Measurements from ENCODE around the gene PTMS. TPM values are rescaled to one million over a fixed set of nuclear protein-coding genes. Genes with fewer than 3 reads are reported as not detected.

The PTMS gene
- total RNA-seq, 1 experiment from 2014 or later, result 370 TPM

DNA sequence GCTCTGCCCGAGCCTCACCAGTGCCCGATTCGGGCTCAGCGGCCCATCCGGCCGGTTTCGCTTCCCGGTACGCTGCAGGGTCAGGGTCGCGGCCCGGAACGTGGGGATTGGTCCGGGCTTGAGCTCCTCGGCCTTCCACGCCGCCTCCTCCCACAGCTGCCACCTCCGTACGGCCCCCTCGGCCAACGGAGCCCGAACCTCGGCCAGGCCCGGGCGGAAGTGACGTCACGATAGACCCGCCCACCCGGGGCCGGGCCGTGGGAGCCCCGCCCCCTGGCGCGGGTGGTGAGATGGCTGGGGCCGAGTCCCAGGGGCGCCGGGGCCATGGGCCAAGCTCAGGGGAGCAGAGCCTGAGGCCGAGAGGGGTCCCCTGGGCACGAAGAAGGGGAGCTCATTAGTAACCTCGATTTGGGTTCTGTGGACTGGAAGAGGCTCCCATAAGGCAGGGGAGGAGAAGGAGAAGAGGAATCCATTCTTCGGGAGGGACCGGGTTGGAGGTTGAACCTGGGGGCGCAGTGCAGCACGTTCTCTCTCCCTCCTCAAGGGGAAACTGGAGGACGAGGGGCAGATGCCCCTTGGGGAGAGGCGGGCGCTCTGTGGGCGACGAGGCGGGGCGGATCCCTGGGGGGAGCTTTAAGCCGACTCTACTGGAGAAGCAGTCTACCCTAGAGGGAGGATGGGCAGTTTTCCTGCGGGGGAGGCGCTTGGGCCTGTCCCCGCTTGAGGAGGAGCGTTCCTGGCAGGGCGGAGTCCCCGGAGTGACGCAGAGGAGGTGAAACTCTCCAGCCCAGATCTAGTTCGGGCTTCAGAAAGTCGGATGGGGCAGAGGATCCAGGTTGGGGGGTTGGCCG is 13.0 kb upstream of the PTMS start, which contains the start of gene MLF2 (continued):
- TF ChIP-seq, protein P1, sequence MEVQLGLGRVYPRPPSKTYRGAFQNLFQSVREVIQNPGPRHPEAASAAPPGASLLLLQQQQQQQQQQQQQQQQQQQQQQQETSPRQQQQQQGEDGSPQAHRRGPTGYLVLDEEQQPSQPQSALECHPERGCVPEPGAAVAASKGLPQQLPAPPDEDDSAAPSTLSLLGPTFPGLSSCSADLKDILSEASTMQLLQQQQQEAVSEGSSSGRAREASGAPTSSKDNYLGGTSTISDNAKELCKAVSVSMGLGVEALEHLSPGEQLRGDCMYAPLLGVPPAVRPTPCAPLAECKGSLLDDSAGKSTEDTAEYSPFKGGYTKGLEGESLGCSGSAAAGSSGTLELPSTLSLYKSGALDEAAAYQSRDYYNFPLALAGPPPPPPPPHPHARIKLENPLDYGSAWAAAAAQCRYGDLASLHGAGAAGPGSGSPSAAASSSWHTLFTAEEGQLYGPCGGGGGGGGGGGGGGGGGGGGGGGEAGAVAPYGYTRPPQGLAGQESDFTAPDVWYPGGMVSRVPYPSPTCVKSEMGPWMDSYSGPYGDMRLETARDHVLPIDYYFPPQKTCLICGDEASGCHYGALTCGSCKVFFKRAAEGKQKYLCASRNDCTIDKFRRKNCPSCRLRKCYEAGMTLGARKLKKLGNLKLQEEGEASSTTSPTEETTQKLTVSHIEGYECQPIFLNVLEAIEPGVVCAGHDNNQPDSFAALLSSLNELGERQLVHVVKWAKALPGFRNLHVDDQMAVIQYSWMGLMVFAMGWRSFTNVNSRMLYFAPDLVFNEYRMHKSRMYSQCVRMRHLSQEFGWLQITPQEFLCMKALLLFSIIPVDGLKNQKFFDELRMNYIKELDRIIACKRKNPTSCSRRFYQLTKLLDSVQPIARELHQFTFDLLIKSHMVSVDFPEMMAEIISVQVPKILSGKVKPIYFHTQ (CRISPR knock-in tag; IDR thresholded peaks at IDR 0.05), result no peak
- TF ChIP-seq FOXP1 (CRISPR knock-in tag; IDR thresholded peaks at IDR 0.05; ENCODE audit: borderline replicate concordance) (0 out of 2 replicates have a peak, but pooled peaks have one; percentile 53), ZBTB21 (CRISPR knock-in tag; IDR thresholded peaks at IDR 0.05; ENCODE audit: borderline replicate concordance) (peak; percentile 82; the same call in 1 of the 2 replicates), GRHL2 (CRISPR knock-in tag; IDR thresholded peaks at IDR 0.05; ENCODE audit: insufficient replicate concordance, severe bottlenecking) (no peak), NFATC4 (CRISPR knock-in tag; IDR thresholded peaks at IDR 0.05) (no peak), ZNF423 (CRISPR knock-in tag; IDR thresholded peaks at IDR 0.05) (peak; percentile 39; the same call in 1 of the 2 replicates), FOXK1 (CRISPR knock-in tag; IDR thresholded peaks at IDR 0.05) (peak; percentile 73; the same call in 1 of the 2 replicates), MYBL2 (CRISPR knock-in tag; IDR thresholded peaks at IDR 0.05) (peak; percentile 73), ZNF232 (CRISPR knock-in tag; IDR thresholded peaks at IDR 0.05) (no peak), HMGA2 (CRISPR knock-in tag; IDR thresholded peaks at IDR 0.05) (peak; percentile 14; the same call in 1 of the 2 replicates), NR3C1 (CRISPR knock-in tag; conservative IDR thresholded peaks at IDR 0.05; ENCODE audit: low read depth) (0 out of 2 replicates have a peak, but pooled peaks have one; percentile 5), GABPB1 (CRISPR knock-in tag; IDR thresholded peaks at IDR 0.05) (peak; percentile 80), SMAD3 (CRISPR knock-in tag; IDR thresholded peaks at IDR 0.05; ENCODE audit: borderline replicate concordance) (0 out of 2 replicates have a peak, but pooled peaks have one; percentile 6), GTF2I (CRISPR knock-in tag; conservative IDR thresholded peaks at IDR 0.05) (0 out of 2 replicates have a peak, but pooled peaks have one; percentile 43)
- TF ChIP-seq, protein P2, sequence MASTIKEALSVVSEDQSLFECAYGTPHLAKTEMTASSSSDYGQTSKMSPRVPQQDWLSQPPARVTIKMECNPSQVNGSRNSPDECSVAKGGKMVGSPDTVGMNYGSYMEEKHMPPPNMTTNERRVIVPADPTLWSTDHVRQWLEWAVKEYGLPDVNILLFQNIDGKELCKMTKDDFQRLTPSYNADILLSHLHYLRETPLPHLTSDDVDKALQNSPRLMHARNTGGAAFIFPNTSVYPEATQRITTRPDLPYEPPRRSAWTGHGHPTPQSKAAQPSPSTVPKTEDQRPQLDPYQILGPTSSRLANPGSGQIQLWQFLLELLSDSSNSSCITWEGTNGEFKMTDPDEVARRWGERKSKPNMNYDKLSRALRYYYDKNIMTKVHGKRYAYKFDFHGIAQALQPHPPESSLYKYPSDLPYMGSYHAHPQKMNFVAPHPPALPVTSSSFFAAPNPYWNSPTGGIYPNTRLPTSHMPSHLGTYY (CRISPR knock-in tag; IDR thresholded peaks at IDR 0.05), result no peak
- TF ChIP-seq, protein P3, sequence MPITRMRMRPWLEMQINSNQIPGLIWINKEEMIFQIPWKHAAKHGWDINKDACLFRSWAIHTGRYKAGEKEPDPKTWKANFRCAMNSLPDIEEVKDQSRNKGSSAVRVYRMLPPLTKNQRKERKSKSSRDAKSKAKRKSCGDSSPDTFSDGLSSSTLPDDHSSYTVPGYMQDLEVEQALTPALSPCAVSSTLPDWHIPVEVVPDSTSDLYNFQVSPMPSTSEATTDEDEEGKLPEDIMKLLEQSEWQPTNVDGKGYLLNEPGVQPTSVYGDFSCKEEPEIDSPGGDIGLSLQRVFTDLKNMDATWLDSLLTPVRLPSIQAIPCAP (CRISPR knock-in tag; IDR thresholded peaks at IDR 0.05), result peak; percentile 32; the same call in 1 of the 2 replicates
- TF ChIP-seq, protein P4, sequence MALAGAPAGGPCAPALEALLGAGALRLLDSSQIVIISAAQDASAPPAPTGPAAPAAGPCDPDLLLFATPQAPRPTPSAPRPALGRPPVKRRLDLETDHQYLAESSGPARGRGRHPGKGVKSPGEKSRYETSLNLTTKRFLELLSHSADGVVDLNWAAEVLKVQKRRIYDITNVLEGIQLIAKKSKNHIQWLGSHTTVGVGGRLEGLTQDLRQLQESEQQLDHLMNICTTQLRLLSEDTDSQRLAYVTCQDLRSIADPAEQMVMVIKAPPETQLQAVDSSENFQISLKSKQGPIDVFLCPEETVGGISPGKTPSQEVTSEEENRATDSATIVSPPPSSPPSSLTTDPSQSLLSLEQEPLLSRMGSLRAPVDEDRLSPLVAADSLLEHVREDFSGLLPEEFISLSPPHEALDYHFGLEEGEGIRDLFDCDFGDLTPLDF (CRISPR knock-in tag; IDR thresholded peaks at IDR 0.05), result no peak
- TF ChIP-seq, protein P5, sequence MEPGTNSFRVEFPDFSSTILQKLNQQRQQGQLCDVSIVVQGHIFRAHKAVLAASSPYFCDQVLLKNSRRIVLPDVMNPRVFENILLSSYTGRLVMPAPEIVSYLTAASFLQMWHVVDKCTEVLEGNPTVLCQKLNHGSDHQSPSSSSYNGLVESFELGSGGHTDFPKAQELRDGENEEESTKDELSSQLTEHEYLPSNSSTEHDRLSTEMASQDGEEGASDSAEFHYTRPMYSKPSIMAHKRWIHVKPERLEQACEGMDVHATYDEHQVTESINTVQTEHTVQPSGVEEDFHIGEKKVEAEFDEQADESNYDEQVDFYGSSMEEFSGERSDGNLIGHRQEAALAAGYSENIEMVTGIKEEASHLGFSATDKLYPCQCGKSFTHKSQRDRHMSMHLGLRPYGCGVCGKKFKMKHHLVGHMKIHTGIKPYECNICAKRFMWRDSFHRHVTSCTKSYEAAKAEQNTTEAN (CRISPR knock-in tag; IDR thresholded peaks at IDR 0.05), result peak; percentile 52; the same call in 1 of the 2 replicates
- TF ChIP-seq, protein P6, sequence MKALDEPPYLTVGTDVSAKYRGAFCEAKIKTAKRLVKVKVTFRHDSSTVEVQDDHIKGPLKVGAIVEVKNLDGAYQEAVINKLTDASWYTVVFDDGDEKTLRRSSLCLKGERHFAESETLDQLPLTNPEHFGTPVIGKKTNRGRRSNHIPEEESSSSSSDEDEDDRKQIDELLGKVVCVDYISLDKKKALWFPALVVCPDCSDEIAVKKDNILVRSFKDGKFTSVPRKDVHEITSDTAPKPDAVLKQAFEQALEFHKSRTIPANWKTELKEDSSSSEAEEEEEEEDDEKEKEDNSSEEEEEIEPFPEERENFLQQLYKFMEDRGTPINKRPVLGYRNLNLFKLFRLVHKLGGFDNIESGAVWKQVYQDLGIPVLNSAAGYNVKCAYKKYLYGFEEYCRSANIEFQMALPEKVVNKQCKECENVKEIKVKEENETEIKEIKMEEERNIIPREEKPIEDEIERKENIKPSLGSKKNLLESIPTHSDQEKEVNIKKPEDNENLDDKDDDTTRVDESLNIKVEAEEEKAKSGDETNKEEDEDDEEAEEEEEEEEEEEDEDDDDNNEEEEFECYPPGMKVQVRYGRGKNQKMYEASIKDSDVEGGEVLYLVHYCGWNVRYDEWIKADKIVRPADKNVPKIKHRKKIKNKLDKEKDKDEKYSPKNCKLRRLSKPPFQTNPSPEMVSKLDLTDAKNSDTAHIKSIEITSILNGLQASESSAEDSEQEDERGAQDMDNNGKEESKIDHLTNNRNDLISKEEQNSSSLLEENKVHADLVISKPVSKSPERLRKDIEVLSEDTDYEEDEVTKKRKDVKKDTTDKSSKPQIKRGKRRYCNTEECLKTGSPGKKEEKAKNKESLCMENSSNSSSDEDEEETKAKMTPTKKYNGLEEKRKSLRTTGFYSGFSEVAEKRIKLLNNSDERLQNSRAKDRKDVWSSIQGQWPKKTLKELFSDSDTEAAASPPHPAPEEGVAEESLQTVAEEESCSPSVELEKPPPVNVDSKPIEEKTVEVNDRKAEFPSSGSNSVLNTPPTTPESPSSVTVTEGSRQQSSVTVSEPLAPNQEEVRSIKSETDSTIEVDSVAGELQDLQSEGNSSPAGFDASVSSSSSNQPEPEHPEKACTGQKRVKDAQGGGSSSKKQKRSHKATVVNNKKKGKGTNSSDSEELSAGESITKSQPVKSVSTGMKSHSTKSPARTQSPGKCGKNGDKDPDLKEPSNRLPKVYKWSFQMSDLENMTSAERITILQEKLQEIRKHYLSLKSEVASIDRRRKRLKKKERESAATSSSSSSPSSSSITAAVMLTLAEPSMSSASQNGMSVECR (CRISPR knock-in tag; IDR thresholded peaks at IDR 0.05; ENCODE audit: borderline replicate concordance), result peak; percentile 59; the same call in 1 of the 2 replicates
- TF ChIP-seq, protein P7, sequence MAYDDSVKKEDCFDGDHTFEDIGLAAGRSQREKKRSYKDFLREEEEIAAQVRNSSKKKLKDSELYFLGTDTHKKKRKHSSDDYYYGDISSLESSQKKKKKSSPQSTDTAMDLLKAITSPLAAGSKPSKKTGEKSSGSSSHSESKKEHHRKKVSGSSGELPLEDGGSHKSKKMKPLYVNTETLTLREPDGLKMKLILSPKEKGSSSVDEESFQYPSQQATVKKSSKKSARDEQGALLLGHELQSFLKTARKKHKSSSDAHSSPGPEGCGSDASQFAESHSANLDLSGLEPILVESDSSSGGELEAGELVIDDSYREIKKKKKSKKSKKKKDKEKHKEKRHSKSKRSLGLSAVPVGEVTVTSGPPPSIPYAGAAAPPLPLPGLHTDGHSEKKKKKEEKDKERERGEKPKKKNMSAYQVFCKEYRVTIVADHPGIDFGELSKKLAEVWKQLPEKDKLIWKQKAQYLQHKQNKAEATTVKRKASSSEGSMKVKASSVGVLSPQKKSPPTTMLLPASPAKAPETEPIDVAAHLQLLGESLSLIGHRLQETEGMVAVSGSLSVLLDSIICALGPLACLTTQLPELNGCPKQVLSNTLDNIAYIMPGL (CRISPR knock-in tag; IDR thresholded peaks at IDR 0.05), result peak; percentile 88
- TF ChIP-seq, protein P8, sequence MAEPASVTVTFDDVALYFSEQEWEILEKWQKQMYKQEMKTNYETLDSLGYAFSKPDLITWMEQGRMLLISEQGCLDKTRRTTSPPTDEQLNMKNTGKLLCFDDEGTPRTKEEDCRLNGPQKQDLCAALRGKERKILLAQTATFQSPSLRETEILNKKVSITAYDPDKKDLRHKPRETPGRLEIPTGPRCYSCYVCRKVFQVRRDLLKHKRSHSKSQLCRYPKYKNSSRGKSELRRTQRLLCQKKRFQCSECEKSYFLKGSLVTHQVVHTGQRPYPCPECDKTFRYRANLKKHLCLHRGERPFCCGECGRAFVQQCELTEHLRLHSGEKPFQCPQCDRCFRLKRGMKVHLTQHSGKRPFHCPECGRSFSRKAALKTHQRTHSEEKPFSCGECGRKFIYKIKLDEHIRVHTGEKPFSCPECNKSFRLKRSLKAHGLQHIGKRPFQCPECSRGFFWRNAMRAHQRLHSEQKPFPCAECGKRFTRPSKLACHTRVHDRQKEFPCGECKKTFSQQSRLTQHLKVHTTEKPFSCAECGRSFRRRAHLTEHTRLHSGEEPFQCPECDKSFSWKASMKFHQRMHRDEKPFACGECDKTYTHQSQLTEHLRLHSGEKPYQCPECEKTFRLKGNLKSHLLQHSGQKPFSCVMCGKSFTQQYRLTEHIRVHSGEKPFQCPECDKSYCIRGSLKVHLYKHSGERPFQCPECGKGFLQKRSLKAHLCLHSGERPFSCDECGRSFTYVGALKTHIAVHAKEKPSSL (CRISPR knock-in tag; conservative IDR thresholded peaks at IDR 0.05), result no peak

All from WTC11 (cell line).